ENCODE results near the gene RNPEPL1.

The RNPEPL1 gene

DNA sequence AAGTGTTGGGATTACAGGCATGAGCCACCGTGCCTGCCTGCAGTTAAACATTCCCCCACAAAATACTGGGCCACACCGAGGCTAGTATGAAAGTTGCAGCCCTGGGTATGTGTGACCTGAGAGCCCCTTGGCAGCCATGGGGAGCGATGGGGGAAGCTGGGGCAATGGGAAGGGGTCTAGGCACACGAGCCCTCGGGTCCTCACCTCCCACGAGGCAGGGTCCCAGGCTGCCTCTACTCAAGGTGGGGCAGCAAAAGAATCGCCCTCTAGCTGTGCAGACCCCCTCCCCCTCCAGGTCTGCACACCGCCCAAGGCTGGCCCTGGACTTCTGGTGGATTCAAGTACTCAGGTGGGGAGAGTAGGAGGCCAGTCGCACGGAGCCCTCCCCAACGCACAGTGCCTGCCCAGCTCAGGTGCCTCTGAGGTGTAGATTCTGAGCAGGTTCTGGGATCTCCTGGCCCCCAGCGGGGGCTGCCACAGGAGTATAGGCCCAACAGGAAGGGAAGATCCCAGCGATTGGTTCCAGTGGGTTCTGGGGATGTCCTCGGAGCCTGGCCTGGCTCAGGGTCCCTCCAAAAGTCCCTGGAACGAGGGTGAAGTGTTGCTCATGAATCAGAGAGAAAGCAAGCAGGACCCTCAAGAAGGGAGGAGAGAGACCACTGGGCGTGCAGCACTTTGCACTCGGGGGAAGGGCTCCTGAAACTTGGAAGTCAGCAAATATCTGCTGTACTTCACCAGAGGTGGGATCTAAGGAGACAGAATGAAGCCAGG lies 59.6 kb downstream of the RNPEPL1 start:
- DNase-seq: no peak

- no peak for DNase-seq
These were observed 60.2 kb downstream of the RNPEPL1 start for GRCh38 chr2:240628507-240628807.

GRCh38 chr2:240628808-240629618 lies 60.7 kb downstream of the RNPEPL1 start:
- no peak for DNase-seq

DNA sequence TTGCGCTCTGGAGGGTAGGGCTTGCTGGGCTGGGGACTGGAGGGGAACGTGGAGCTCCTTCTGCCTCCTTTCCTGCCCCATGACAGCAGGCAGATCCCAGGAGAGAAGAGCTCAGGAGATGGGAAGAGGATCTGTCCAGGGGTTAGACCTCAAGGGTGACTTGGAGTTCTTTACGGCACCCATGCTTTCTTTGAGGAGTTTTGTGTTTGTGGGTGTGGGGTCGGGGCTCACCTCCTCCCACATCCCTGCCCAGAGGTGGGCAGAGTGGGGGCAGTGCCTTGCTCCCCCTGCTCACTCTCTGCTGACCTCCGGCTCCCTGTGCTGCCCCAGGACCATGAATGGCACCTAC lies 61.3 kb downstream of the RNPEPL1 start:
- no peak for DNase-seq

- DNase-seq: no peak
These were observed 61.9 kb downstream of the RNPEPL1 start for GRCh38 chr2:240629968-240630770.
